Tibial nerve (tissue), 3 donors: ENCODE data around the gene KLHDC8B.

Experiments
- POLR2A ChIP-seq, 2 donors: fragments of 450-650 bp; IDR thresholded peaks; one replicate each; pipeline ENCODE4 v1.6.1; 2017; ENCODE audit warnings: antibody characterized with exemption in 2 of 2, mild to moderate bottlenecking in 2 of 2, moderate library complexity in 2 of 2
- TF ChIP-seq, protein P1 (sequence below), 5 experiments: fragments of 200-600 bp in 3 of 5; fragments of 450-650 bp in 2 of 5; sonication (generic) in 3 of 5; IDR thresholded peaks; one replicate each; pipeline ENCODE4 v1.5.1; 2016 to 2019; ENCODE audit warnings: antibody characterized with exemption in 5 of 5, mild to moderate bottlenecking in 3 of 5, moderate library complexity in 2 of 5

- TF ChIP-seq, protein P1, sequence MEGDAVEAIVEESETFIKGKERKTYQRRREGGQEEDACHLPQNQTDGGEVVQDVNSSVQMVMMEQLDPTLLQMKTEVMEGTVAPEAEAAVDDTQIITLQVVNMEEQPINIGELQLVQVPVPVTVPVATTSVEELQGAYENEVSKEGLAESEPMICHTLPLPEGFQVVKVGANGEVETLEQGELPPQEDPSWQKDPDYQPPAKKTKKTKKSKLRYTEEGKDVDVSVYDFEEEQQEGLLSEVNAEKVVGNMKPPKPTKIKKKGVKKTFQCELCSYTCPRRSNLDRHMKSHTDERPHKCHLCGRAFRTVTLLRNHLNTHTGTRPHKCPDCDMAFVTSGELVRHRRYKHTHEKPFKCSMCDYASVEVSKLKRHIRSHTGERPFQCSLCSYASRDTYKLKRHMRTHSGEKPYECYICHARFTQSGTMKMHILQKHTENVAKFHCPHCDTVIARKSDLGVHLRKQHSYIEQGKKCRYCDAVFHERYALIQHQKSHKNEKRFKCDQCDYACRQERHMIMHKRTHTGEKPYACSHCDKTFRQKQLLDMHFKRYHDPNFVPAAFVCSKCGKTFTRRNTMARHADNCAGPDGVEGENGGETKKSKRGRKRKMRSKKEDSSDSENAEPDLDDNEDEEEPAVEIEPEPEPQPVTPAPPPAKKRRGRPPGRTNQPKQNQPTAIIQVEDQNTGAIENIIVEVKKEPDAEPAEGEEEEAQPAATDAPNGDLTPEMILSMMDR (IDR thresholded peaks at IDR 0.05), result no peak
- no peak for TF ChIP-seq POLR2A (IDR thresholded peaks at IDR 0.05)
Measured at GRCh38 chr3:49173116-49173791, 1.9 kb downstream of the KLHDC8B start.
